ENCODE data around the gene ODF2L. TPM values are rescaled to one million over a fixed set of nuclear protein-coding genes. Genes with fewer than 3 reads are reported as not detected.
"Not testable (repeated sequence)": the region's sequence is repeated elsewhere in the genome, so short reads cannot be mapped to it uniquely, and the experiment has no call there.

The ODF2L gene
- total RNA-seq, 1 experiment from 2014 or later = 6.2 TPM

DNA sequence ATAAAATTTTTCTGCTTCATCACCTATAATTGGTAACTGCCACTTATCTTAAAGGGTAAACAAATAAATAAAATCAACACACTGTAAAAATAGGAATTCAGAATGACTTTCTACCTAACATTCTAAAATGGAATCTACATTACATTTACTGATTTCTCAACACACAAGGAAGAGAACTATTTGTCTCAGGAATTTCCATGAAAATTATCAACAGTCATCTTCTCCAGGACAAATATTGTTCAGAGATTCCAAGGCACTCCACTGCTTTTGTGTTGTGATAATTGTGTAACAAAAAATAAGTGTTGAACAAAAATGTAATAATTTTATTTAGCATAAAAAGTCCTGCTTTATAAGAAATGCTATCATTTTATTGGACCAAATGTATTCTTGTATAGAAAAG is 7.3 kb downstream of the ODF2L start:
- no peak for DNase-seq (ENCODE audit: low read depth)

DNA sequence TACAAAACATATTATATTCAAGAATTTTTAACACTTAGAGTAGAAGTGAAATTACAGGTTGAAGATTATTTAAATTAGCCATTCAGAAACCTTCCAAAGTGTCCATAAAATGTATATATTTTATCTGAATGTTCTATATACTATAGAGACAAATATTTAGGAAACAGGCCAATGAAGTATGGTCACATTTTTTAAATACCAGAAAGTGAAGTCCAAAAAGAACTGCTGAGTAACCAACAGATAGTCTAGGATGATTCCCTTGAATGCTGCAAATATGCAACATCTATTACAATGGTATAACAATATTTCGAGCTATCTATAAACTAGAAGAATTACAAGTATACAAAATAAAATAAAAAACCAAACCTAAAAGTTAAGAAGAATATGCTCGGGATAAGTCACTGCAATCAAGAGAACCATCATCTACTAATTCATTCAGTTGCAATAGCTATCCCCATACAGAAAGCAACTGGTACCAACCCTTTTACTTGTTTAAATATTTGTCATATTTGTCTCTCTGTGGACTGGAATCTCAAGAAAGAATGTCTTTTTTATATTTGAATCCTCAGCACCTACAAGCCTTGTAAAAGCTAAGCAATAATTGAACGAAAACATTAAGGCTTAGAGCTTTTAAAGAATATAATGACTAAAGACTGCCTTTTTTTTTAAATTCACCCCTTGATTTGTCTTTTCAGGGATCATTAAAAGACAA is 8.1 kb downstream of the ODF2L start:
- no peak for DNase-seq (ENCODE audit: low read depth)

DNA sequence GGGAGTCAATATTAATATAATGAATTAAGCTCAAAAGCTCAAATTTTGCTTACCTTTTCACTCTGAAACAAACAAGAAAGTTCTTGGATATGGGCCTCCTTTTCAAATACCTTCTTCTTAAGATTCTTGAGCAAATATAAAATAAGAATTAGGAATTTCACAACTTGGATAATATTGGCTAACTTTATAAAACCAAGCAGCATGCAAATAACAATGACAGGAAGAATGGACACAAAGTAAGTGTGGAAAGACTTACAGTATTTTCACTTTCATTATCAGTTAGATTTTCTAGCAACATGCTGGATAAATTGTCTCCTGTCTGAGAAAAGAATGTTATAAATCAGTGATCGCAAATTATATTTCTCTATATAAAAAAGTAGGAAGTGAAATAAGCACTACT is 13.2 kb downstream of the ODF2L start:
- no peak for DNase-seq (ENCODE audit: low read depth)

DNA sequence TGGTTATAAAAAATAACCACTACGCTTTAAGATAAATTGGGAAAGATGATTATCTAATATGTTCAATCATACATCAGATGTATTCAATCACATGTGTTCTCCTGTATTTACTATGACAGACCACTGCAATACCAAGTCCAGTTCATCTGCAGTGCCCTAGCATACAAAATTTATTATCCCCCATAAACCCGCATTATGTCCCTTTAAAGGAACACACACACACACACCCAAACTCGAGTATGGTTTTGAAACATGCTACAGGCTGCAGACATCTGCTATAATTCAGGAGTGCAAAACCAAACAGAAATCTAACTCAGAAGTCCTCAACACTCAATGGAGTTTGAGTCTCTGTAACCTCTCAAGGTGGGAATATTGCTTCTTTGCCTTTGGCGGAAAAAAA is 14.9 kb downstream of the ODF2L start:
- DNase-seq (ENCODE audit: low read depth) = no peak

DNA sequence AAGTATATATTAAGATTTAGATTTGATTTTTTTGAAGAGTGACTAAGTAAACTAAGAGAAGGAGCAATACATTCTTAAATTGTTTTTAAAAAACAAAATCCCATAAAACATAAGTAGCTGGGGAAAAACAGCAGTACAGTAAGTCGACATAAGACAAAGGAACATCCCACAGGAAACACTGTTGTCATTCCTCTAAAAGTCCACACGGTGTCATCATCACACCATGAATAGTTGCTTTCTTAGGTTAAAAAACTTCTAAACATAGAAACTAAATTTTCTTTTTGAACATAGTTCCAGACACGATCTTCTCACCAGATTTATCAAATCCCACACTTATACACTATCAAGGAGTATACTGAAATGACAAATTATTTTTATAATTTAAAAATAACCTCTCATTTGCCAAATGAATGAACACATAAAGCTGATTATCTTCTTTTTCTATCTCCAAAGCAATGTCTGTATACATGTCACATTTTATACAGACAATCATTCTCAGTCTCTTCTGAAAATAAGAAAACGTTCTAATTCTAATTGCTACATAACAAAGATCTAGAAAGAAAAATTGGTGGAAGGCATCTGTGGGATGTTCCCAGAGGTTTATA is 15.8 kb downstream of the ODF2L start:
- DNase-seq (ENCODE audit: low read depth) = peak; percentile 42

DNA sequence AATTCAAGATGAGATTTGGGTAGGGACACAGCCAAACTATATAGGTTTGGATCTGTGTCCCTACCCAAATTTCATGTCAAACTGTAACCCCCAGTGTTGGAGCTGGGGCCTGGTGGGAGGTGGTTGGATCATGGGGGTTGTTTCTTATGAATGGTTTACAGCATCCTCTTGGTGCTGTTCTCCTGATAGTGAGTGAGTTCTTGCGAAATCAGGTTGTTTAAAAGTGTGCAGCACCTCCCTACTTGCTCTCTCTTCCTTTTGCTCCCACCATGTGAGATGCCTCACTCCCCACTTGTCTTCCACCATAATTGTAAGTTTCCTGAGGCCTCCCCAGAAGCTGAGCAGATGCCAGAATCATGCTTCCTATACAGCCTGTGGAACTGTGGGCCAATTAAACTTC is 17.3 kb downstream of the ODF2L start:
- DNase-seq (ENCODE audit: low read depth) = no peak

DNA sequence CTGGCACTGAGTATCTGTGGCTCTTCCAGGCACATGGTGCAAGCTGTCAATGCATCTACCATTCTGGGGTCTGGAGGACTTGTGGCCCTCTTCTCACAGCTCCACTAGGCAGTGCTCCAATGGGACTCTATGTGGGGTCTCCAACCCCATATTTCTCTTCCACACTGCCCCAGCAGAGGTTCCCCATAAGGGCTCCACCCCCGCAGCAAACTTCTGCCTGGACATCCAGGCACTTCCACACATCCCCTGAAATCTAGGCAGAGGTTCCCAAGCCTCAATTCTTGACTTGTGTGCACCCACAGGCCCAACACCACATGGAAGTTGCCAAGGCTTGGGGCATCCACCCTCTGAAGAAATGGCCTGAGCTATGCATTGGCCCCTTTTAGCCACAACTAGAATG is 18.8 kb downstream of the ODF2L start:
- DNase-seq (ENCODE audit: low read depth) = no peak

DNA sequence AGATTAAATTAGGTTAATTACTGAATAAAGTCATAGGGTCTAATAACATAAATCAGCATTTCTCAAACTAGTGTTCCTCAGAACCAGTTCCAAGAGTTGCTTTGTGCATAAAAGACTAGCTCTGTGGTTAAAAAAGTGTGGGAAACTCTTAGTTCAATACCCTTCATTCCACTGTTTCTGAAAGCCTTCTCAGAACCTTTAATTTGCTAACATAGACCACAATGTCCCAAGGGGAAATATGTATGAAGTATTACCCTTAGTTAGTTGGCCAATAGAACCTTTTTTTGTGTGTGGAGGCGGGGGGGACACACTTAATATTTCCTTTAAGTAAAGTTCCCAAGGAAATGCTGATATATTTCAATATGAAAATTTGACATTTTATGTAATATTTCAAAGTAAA is 20.4 kb downstream of the ODF2L start:
- DNase-seq (ENCODE audit: low read depth) = no peak

DNA sequence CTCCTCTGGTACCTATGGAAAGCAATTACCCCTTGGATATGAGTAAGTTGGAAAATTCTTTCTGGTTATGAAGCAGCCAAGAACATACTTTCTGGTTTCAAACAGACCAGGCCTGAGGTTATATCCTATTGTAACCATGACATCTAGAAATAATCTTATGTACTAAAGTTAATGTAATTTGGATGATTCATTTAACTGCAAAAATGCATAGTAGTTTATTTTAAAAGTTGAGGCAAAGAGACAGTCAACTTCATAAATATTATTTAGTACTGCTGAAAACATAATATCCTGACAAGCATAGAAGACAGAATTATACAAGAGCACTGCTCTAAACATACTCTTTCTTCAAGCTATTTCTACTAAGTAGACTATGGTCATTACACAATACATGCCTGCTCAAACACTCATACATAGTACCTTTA is 25.5 kb downstream of the ODF2L start:
- DNase-seq (ENCODE audit: low read depth) = no peak

DNA sequence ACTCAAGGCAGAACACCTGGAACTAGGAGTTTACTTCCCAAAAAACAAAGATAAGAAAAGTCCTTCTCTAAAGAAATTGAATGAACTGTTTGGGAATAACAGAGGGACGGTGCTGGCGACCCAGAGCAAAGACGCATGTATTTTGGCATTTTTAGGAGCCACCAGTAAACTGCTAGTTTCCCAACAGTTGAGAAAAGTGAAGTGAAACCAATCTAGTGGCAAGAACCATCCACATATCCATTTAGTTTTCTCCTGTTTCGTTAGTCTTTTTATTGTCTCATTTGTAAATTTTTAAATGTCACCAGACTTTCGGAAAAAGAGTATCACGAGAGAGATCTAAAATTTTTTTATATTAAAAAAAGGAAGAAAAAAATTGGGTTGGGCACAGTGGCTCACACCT is 30.2 kb downstream of the ODF2L start:
- no peak for DNase-seq (ENCODE audit: low read depth)

DNA sequence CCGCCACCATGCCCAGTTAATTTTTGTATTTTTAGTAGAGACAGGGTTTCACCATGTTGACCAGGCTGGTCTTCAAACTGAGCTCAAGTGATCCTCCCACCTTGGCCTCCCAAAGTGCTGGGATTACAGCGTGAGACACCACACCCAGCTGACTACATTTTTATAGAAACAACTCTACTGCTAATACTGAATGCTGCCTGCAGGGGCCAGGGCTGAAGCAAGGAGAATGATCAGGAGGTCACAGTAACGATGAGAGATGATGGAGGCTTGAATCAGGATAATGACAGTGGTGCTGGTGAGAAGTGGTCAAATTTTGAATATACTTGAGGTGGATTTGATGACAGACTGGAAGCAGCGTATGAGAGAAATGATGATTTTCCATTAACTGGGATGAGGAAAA is 33.3 kb downstream of the ODF2L start:
- no peak for DNase-seq (ENCODE audit: low read depth)

DNA sequence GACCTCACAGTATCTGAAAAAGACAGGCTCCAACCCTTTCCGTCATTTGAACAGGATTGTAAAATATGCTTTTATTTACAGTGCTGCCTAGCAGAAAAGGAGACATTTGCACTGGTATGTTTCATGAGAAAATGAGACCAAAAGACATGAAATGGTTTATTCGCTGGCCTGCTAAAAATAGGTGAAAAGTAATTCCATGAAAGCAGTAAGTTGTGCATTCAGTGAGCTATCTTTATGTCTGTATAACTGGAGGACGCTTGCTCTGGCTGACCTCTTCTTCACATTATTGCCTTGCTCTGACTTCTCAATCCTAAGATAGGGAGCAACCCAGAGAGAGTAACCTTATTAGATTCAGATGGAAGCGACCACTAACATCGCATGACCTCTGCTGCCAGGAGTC is 38.3 kb downstream of the ODF2L start:
- no peak for DNase-seq (ENCODE audit: low read depth)

DNA sequence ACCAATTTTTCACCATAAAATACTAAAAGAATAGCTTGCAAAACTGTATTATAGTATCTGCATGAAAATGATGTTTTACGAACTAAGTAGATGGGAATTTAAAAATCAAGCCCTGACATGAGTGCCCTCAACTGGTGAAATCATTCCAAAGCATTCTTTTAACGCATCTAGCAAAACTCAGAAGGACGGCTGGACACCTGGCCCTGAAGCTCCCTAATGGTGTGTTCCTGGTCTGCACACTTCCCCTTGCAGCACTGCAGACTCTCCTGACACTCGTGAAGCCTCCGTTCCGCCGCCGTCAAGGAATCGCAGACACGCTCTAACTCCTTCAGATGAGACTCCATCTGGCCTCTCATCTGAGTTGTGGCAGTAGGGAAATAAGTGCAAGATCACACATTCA is 39.9 kb downstream of the ODF2L start:
- no peak for DNase-seq (ENCODE audit: low read depth)

DNA sequence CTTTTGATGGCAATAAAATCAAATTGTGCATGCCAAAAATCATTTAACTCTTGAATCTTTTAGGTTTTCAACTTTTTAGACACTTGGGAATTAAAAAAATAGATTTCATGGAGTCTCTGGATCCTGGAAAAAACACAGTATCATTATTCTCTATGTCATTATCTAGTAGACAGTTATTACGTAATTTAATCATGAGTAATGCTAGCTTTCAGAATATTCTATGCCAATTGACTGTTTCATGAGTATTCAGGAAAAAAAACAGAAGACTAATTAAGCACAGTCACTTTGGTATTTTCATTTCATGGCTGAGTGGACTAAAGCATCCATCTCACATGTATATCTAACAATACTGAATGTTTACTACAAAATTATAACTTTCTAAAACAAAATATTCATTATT is 44.0 kb downstream of the ODF2L start:
- DNase-seq (ENCODE audit: low read depth) = no peak

DNA sequence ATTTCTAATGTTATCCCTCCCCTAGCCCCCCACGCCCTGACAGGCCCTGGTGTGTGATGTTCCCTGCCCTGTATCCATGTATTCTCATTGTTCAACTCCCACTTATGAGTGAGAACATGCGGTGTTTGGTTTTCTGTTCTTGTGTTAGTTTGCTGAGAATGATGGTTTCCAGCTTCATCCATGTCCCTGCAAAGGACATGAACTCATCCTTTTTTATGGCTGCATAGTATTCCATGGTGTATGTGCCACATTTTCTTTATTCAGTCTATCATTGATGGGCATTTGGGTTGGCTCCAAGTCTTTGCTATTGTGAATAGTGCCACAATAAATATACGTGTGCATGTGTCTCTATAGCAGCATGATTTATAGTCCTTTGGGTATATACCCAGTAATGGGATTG is 45.9 kb downstream of the ODF2L start:
- not testable (repeated sequence) for DNase-seq (ENCODE audit: low read depth)

DNA sequence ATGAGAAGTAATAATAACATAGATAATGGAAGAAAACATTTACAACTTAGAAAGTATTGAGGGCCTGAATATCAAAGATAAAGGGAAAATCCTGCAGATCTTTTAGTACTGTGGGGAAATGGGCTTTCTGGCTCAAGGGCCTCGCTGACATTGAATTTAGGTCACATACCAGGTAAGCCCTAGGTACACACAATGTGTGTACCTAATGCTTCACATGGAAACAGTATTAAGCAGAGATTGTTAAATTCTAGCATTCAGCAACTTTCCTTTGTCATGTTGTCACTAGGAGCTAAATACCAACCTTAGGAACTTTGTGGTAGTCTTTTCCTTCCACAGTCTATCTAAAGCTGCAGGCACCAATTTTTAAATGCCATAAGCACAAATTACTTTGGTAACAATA is 49.7 kb downstream of the ODF2L start:
- no peak for DNase-seq (ENCODE audit: low read depth)

DNA sequence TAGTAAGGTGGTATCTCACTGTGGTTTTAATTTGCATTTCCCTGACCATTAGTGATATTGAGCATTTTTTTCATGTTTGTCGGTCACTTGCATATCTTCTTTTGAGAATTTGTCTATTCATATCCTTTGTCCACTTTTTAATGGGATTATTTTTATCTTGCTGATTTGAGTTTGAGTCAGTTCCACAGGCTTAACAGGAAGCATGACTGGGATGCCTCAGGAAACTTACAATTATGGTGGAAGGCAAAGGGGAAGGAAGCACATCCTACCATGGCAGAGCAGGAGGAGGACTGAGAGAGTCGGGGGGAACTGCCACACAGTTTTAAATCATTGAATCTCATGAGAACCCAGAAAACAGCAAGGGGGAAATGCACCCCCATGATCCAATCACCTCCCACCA is 51.1 kb downstream of the ODF2L start:
- DNase-seq (ENCODE audit: low read depth) = no peak

DNA sequence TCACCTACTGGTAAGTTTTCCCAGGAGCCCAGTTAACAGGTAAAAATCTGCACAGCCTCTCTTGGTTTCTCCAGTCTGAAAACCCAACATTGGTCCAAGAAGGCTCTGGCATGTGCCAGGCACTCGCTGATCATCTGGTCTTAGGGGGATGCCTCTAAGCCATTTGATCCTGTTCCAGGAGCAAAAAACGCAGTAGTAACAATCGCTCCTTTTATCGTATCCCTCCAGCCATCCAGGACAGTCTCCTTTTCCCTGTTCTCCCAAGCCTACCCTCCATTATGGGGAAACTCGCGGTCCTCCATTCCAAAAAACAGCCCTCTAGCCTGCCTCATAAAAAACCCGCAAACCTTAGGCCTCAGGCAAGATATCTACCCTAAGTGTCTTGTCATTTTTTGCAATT is 56.2 kb downstream of the ODF2L start:
- DNase-seq (ENCODE audit: low read depth) = no peak

DNA sequence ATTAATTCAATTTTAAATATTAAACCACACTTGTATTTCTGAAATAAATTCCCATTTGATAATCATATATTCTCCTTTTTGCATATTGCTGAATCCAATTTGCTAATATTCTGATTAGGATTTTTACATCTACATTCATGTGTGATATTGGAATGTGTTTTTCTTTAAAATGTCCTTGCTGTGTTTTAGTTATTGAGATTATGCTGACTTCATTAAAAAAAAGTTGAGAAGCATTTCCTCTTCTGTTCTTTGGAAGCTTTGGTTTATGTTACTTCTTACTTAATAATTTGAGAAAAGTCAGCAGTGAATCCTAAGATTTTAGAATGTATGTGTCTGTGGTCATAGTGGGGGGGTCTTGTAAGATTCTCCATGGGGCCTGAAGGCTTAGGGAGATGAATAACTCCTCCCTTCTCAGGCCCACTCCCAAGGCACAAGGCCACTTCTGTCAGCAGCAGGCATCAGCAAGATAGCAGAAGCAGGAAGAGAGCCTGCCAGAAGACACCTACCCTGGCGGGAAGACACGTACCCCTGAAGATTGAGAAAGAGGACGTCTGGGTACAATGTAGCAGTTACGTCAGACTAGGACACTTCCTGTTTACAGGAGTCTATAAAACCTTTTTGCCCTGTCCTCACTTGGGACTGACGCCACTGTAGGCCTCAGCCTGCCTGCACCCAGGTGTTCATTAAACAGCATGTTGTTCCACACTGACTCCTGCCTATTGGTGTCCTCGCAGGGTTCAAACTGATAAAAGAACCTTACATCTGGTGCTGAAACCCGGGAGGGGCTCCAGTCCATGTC is 56.9 kb downstream of the ODF2L start:
- DNase-seq (ENCODE audit: low read depth) = no peak

DNA sequence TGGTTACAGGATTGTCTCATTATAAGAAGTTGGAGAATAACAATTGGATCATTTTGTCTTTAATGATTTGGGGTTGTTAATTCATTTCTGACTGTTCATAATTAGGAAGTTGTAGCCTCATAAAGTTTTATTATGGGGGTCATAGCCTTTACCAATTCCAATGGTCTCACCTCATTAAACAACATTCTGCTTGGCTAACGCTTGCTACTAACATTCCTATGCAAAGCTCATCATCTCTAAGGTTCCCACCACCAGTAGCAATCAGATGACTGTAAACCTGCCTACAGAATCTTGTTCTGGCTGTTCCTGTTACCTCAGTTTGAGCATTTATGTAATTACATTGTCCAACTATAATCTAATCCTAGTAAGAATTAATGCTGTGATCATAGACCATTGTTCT is 60.2 kb downstream of the ODF2L start:
- no peak for DNase-seq (ENCODE audit: low read depth)

DNA sequence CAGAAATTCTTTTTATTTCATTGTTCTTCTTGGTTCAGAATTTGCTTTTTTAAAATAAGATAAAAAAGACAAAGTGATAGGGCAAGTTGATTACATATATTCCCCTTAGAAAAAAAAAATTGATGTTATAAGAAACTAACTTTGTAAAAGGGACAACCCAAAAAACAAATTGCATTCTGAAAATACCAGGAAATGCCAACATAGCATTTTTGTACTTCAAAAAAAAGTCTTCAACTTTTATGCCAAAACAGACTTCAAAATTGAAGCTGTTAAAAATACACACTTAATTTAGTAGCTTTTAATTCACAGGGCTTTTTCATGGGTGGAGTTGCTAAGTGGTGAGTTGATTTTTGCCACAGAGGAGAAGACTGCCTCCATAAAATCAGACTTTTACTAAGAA is 70.9 kb downstream of the ODF2L start:
- DNase-seq (ENCODE audit: low read depth) = no peak

DNA sequence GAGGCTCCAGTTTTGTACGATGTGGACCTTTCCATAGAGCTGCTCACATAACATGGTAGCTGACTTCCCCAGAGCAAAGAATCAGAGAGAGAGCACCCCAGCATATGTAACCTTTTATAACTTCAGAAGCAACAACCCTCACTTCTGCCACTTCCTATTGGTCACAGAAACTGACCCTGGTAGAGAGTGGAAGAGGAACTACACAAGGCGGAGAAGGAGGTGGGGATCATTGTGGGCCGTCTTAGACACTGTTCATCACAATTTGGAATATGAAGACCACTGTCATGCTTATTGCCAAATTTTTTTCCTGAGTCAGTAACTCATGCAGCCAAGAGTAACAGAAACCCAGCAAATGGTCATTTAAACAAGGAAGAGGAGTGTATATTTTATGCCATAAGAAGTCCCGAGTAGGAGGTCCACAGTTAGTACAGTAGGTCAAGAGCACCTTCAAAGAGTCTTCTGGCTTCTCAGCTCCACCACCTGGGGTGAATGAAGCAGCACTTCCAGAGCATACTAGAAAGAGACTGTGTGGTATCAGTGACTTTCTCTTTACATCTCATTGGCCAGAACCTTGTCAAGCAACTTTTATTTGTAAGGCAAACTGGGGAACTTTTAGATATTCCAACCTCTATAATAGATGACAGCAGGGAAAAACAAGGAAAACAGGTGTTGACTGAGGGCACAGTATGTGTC is 71.8 kb downstream of the ODF2L start:
- no peak for DNase-seq (ENCODE audit: low read depth)
